Gastroesophageal sphincter (tissue), 4 donors: ENCODE results near the gene CHST14. TPM values are rescaled to one million over a fixed set of nuclear protein-coding genes. Genes with fewer than 3 reads are reported as not detected.

Source experiments
- ATAC-seq: fragments of 150-250 bp; one replicate; pipeline ENCODE4 v1.9.1; 2016; ENCODE audit warnings: mild to moderate bottlenecking, moderate library complexity
- H3K27ac ChIP-seq, 4 donors: fragments of 200-600 bp; sonication (generic) in 3 of 4; 1 replicate in 3 of 4; 2 replicates in 1 of 4; pipeline ENCODE4 v1.5.1; 2016 to 2019
- H3K27me3 ChIP-seq: fragments of 200-600 bp; sonication (generic); one replicate; pipeline ENCODE4 v1.5.1; 2019
- H3K36me3 ChIP-seq, 2 donors: fragments of 200-600 bp; sonication (generic); one replicate each; pipeline ENCODE4 v1.5.1; 2019; ENCODE audit warnings: control low read depth in 1 of 2
- H3K4me1 ChIP-seq, 3 donors: fragments of 200-600 bp; sonication (generic); 1 replicate in 2 of 3; 2 replicates in 1 of 3; pipeline ENCODE4 v1.5.1; 2016 to 2019; ENCODE audit warnings: control low read depth in 2 of 3
- H3K4me3 ChIP-seq, 2 donors: fragments of 200-600 bp; sonication (generic); one replicate each; pipeline ENCODE4 v1.5.1; 2019; ENCODE audit warnings: mild to moderate bottlenecking in 1 of 2, moderate library complexity in 1 of 2
- H3K9me3 ChIP-seq, 3 donors: fragments of 200-600 bp; sonication (generic); one replicate each; pipeline ENCODE4 v1.5.1; 2017 to 2019; ENCODE audit warnings: control low read depth in 2 of 3
- EP300 ChIP-seq: sonication (generic); formaldehyde crosslinking; IDR thresholded peaks from one replicate; pipeline ENCODE4 v1.6.1; 2017; ENCODE audit warnings: antibody characterized with exemption, mild to moderate bottlenecking
- POLR2A ChIP-seq, 2 donors: fragments of 450-650 bp; IDR thresholded peaks; one replicate each; pipeline ENCODE4 v1.6.1; 2017; ENCODE audit warnings: antibody characterized with exemption in 2 of 2, mild to moderate bottlenecking in 2 of 2, moderate library complexity in 1 of 2
- POLR2AphosphoS5 ChIP-seq: sonication (generic); formaldehyde crosslinking; IDR thresholded peaks from one replicate; pipeline ENCODE4 v1.6.1; 2017; ENCODE audit warnings: antibody characterized with exemption
- WGBS, 2 donors: methylation state at CpG; one replicate each; pipeline ENCODE4 v1.1.5; 2018; ENCODE audit warnings: low coverage in 1 of 2; 5-methylcytosine and 5-hydroxymethylcytosine counted together
- total RNA-seq, 4 donors: library from RNA; depleted of rRNA; stranded (reverse); fragments of >200 nt; gene quantifications; one replicate each; pipeline ENCODE4 v1.1.0, GENCODE V29; 2016
- TF ChIP-seq, protein P1 (sequence below), 4 experiments: fragments of 200-600 bp in 2 of 4; fragments of 450-650 bp in 2 of 4; sonication (generic) in 1 of 4; IDR thresholded peaks; one replicate each; pipeline ENCODE4 v1.5.1; 2017 to 2019; ENCODE audit warnings: antibody characterized with exemption in 4 of 4, mild to moderate bottlenecking in 2 of 4, moderate library complexity in 2 of 4

The CHST14 gene
- total RNA-seq, 4 donors from 2014 or later: 7.8 to 18.4 (median 11.7) TPM

DNA sequence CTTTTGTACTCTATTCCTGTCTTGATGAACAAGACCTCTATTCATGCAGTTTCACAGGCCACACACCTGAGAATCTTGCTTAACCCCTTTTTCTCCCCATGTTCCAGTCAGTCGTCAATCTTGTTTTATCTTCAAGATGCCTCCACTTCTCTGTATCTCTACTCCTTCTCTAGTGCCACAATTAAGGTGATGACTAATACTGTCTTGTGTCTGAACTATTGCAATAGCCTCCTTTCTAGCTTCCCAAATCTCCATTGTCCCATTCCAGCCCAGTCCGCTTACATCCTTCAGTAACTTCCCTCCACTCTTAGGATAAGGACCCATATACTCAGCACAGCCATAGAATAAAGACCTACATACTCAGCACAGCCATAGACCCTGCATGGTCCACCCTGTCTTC, 24.7 kb downstream of the CHST14 start:
- ATAC-seq: no peak
- WGBS, 2 donors: 90 to 100% methylated on average over 2 of the region's 2 CpGs
- TF ChIP-seq EP300 (no peak), POLR2A (IDR thresholded peaks at IDR 0.05) (no peak), POLR2AphosphoS5 (no peak)
- TF ChIP-seq, protein P1, sequence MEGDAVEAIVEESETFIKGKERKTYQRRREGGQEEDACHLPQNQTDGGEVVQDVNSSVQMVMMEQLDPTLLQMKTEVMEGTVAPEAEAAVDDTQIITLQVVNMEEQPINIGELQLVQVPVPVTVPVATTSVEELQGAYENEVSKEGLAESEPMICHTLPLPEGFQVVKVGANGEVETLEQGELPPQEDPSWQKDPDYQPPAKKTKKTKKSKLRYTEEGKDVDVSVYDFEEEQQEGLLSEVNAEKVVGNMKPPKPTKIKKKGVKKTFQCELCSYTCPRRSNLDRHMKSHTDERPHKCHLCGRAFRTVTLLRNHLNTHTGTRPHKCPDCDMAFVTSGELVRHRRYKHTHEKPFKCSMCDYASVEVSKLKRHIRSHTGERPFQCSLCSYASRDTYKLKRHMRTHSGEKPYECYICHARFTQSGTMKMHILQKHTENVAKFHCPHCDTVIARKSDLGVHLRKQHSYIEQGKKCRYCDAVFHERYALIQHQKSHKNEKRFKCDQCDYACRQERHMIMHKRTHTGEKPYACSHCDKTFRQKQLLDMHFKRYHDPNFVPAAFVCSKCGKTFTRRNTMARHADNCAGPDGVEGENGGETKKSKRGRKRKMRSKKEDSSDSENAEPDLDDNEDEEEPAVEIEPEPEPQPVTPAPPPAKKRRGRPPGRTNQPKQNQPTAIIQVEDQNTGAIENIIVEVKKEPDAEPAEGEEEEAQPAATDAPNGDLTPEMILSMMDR (IDR thresholded peaks at IDR 0.05): no peak

DNA sequence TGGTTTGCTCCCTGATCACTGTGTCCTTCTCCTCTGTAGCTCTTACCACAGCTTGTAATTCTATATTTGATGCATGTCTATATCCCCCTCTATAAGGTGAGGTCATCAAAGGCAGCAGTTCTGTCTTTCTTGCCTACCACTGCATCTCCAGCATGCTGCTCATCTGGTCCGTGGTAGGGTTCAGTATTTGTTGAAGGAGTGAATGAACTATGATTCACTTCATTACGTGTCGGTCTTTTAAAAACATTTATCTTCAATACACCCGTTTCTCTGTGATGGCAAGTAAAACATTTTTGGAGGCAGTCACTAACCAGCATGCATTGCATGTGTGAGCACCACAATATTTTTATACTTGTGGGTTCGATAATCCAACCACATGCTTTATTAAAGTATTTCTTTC, 27.6 kb downstream of the CHST14 start:
- H3K27ac ChIP-seq: no peak overlapping the region
- no peaks in the 10 kb centered on the region for H3K36me3 ChIP-seq
- no peaks in the 10 kb centered on the region for H3K9me3 ChIP-seq
- peaks cover 6% of the 10 kb centered on the region for H3K27me3 ChIP-seq
- ATAC-seq: no peak
- 41 to 54% methylated on average over 4 to 5 of the region's 5 CpGs for WGBS, 2 donors
- no peak overlapping the region for H3K4me3 ChIP-seq
- H3K4me1 ChIP-seq: no peaks in the 10 kb centered on the region
- no peak for TF ChIP-seq POLR2A (IDR thresholded peaks at IDR 0.05)
- TF ChIP-seq EP300: no peak
- TF ChIP-seq, protein P1 (IDR thresholded peaks at IDR 0.05): no peak
- no peak for TF ChIP-seq POLR2AphosphoS5

More for the DNA sequence above, 24.7 kb downstream of the CHST14 start:
- no peaks in the 10 kb centered on the region for H3K4me1 ChIP-seq
- H3K27me3 ChIP-seq: peaks cover 6% of the 10 kb centered on the region
- no peaks in the 10 kb centered on the region for H3K9me3 ChIP-seq
- H3K4me3 ChIP-seq: no peak overlapping the region
- no peaks in the 10 kb centered on the region for H3K36me3 ChIP-seq
- H3K27ac ChIP-seq: no peak overlapping the region

DNA sequence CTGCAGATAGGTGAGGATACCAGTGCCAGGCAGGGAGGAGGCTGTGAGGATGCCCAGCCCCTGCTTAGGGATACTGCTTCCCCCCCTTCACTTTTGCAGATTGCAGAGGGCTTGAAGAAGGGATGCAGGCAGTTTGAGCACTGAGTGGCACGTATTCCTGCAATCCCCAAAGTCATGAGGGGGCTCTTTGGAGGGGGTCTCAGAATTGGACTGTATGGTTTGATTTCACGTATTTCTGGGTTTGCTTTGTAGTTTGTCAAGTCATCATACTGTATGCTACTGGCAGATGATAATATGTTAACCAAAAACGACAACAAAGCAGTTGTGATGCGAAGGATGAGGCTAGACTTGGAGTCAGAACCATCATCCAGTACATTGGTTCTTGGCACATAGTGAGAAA, 28.1 kb downstream of the CHST14 start:
- Histone ChIP-seq H3K4me3 (no peak overlapping the region), H3K36me3 (no peaks in the 10 kb centered on the region), H3K27ac (no peak overlapping the region), H3K4me1 (no peaks in the 10 kb centered on the region), H3K27me3 (peaks cover 6% of the 10 kb centered on the region), H3K9me3 (no peaks in the 10 kb centered on the region)
- WGBS, 2 donors: 71 to 78% methylated on average over 3 to 4 of the region's 4 CpGs
- TF ChIP-seq POLR2AphosphoS5 (no peak), POLR2A (IDR thresholded peaks at IDR 0.05) (no peak), EP300 (no peak)
- TF ChIP-seq, protein P1 (IDR thresholded peaks at IDR 0.05): no peak
- no peak for ATAC-seq

DNA sequence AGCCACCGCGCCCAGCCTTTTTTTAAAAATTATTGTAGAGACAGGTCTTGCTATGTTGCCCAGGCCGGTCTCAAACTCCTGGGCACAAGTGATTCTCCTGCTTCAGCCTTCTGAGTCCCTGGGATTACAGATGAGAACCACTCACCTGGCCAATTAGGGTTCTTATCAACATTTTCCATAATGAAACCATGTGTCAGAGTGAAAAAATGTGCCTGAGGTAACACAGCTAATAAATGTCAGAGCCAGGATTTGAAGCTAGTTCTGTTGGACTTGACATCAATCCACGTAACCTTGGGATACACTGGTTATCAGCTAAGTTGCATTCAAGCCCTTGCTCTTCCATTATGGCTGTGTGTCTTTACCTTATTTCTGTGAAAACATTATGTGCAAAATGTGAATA, 29.1 kb downstream of the CHST14 start:
- no peak for ATAC-seq

More for the DNA sequence above, 29.1 kb downstream of the CHST14 start:
- Histone ChIP-seq H3K27ac (no peak overlapping the region), H3K9me3 (no peaks in the 10 kb centered on the region), H3K27me3 (peaks cover 6% of the 10 kb centered on the region), H3K36me3 (no peaks in the 10 kb centered on the region), H3K4me1 (no peaks in the 10 kb centered on the region), H3K4me3 (no peak overlapping the region)
- no peak for TF ChIP-seq POLR2AphosphoS5
- TF ChIP-seq, protein P1 (IDR thresholded peaks at IDR 0.05): no peak
- TF ChIP-seq POLR2A (IDR thresholded peaks at IDR 0.05): no peak
- TF ChIP-seq EP300: no peak
- WGBS, 2 donors: 83 to 88% methylated on average over 1 to 2 of the region's 4 CpGs
